ENCODE measurements around the gene FAM184B. TPM values are rescaled to one million over a fixed set of nuclear protein-coding genes. Genes with fewer than 3 reads are reported as not detected.

FAM184B gene
- total RNA-seq, 1 experiment from 2014 or later = 0.09 TPM

GRCh38 chr4:17753646-17754045, 27.8 kb downstream of the FAM184B start:
- BruUV-seq (replicated peaks) = no TSS peak
- H3K4me3 Mint-ChIP-seq (ENCODE audit: low read depth, unreplicated experiment) = no peak overlapping the region
- H3K27me3 Mint-ChIP-seq (ENCODE audit: unreplicated experiment) = peaks cover 8% of the 10 kb centered on the region
- CTCF ChIA-PET = interaction anchor here (0.6 kb wide), 1 partner anchor 89 kb away, joined by 3 read pairs; no protein-coding TSS in a partner anchor
- no peak for DNase-seq
- H3K36me3 Mint-ChIP-seq (ENCODE audit: insufficient read depth, unreplicated experiment) = no peaks in the 10 kb centered on the region
- no peak overlapping the region for H3K27ac Mint-ChIP-seq (ENCODE audit: unreplicated experiment)
- intact Hi-C loops (cut with micrococcal nuclease; ENCODE audit: unreplicated experiment) = no loop called here
- no peaks in the 10 kb centered on the region for H3K4me1 Mint-ChIP-seq (ENCODE audit: low read depth, unreplicated experiment)
- TF ChIP-seq CTCF (IDR thresholded peaks at IDR 0.05; ENCODE audit: unreplicated experiment) = no peak
- H3K9me3 Mint-ChIP-seq (ENCODE audit: low read depth, unreplicated experiment) = no peaks in the 10 kb centered on the region

GRCh38 chr4:17740702-17741101, 40.7 kb downstream of the FAM184B start:
- no peak for DNase-seq
- TF ChIP-seq CTCF (IDR thresholded peaks at IDR 0.05; ENCODE audit: unreplicated experiment) = no peak
- no TSS peak for BruUV-seq (replicated peaks)
- no peaks in the 10 kb centered on the region for H3K27me3 Mint-ChIP-seq (ENCODE audit: unreplicated experiment)
- intact Hi-C loops (cut with micrococcal nuclease; ENCODE audit: unreplicated experiment) = no loop called here
- no peak overlapping the region for H3K27ac Mint-ChIP-seq (ENCODE audit: unreplicated experiment)
- H3K4me3 Mint-ChIP-seq (ENCODE audit: low read depth, unreplicated experiment) = no peak overlapping the region
- H3K9me3 Mint-ChIP-seq (ENCODE audit: low read depth, unreplicated experiment) = no peaks in the 10 kb centered on the region
- H3K36me3 Mint-ChIP-seq (ENCODE audit: insufficient read depth, unreplicated experiment) = no peaks in the 10 kb centered on the region
- no peaks in the 10 kb centered on the region for H3K4me1 Mint-ChIP-seq (ENCODE audit: low read depth, unreplicated experiment)
- CTCF ChIA-PET = no interaction called here

GRCh38 chr4:17736484-17736883, 44.9 kb downstream of the FAM184B start:
- intact Hi-C loops (cut with micrococcal nuclease; ENCODE audit: unreplicated experiment) = no loop called here
- no peak for TF ChIP-seq CTCF (IDR thresholded peaks at IDR 0.05; ENCODE audit: unreplicated experiment)
- Mint-ChIP-seq H3K36me3 (ENCODE audit: insufficient read depth, unreplicated experiment) (no peaks in the 10 kb centered on the region), H3K9me3 (ENCODE audit: low read depth, unreplicated experiment) (peaks cover 3% of the 10 kb centered on the region), H3K4me1 (ENCODE audit: low read depth, unreplicated experiment) (no peaks in the 10 kb centered on the region), H3K27ac (ENCODE audit: unreplicated experiment) (no peak overlapping the region), H3K4me3 (ENCODE audit: low read depth, unreplicated experiment) (no peak overlapping the region), H3K27me3 (ENCODE audit: unreplicated experiment) (no peaks in the 10 kb centered on the region)
- no TSS peak for BruUV-seq (replicated peaks)
- CTCF ChIA-PET = no interaction called here
- no peak for DNase-seq

GRCh38 chr4:17726911-17727310, 54.5 kb downstream of the FAM184B start:
- H3K27me3 Mint-ChIP-seq (ENCODE audit: unreplicated experiment) = peaks cover 18% of the 10 kb centered on the region
- no peak overlapping the region for H3K27ac Mint-ChIP-seq (ENCODE audit: unreplicated experiment)
- no peak for DNase-seq
- CTCF ChIA-PET = no interaction called here
- TF ChIP-seq CTCF (IDR thresholded peaks at IDR 0.05; ENCODE audit: unreplicated experiment) = no peak
- H3K9me3 Mint-ChIP-seq (ENCODE audit: low read depth, unreplicated experiment) = peaks cover 3% of the 10 kb centered on the region
- intact Hi-C loops (cut with micrococcal nuclease; ENCODE audit: unreplicated experiment) = no loop called here
- no peaks in the 10 kb centered on the region for H3K4me1 Mint-ChIP-seq (ENCODE audit: low read depth, unreplicated experiment)
- no TSS peak for BruUV-seq (replicated peaks)
- H3K36me3 Mint-ChIP-seq (ENCODE audit: insufficient read depth, unreplicated experiment) = no peaks in the 10 kb centered on the region
- no peak overlapping the region for H3K4me3 Mint-ChIP-seq (ENCODE audit: low read depth, unreplicated experiment)
